Measurements from ENCODE around the gene OLIG2.

Gene OLIG2

DNA sequence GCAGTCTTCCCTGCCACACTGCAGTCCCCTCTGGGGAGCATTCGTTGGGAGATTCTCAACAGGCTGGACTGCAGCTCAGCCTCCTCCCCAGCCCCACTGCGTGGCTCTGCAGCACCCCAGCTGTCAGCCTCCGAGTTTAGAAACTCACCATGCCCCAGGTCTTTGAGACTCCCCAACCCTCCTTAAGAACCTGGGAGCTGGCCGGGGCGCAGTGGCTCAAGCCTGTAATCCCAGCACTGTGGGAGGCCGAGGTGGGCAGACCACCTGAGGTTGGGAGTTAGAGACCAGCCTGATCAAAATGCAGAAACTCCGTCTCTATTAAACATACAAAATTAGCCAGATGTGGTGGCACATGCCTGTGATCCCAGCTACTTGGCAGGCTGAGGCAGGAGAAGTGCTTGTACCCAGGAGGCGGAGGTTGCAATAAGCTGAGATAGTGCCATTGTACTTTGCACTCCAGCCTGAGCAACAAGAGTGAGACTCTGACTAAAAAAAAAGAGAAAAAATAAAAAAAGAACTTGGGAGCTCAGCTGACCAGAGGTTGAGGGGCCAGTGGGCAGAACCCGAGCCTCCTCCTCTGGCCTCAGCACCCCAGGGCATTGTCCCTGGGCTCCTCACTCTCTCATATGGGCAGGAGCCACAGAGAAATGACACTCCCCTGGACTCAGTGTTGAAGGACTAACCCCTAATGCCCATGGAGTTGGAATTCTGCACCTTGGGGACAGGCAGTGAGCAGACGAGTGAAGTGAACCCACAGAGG lies 5.6 kb downstream of the OLIG2 start:
- DNase-seq (ENCODE audit: extremely low spot score, insufficient read length, low read depth) (no peak), FAIRE-seq (no peak)

DNA sequence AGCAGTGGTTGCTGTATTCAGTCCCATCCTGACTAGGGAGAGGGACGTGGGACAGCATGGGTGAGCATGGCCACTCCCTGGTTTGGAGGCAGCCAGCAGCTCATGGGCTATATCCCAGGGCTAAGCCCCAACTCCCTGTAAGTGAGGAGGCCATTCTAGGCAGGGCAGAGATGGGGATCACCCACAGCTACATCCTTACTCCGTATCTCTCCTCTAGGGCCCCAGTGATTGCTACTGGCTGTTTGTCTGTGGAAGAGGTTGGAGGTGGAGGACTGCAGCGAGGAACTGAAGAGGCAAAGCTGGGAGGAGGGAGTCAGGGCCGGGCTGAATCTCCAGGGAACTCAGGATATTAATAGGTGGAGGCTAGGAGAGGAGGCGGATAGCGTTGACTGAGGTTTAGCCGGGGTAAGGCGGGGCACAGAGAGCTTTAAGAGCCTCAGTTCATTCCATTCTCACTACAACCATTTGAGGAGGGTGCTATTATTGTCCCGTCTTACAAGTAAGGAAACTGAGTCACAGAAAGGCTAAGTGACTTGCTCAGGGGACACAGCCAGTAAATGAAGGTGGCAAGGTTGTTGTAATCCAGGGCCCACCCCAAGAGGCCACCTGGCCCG lies 6.8 kb downstream of the OLIG2 start:
- no peak for FAIRE-seq
- DNase-seq (ENCODE audit: extremely low spot score, insufficient read length, low read depth), result no peak

DNA sequence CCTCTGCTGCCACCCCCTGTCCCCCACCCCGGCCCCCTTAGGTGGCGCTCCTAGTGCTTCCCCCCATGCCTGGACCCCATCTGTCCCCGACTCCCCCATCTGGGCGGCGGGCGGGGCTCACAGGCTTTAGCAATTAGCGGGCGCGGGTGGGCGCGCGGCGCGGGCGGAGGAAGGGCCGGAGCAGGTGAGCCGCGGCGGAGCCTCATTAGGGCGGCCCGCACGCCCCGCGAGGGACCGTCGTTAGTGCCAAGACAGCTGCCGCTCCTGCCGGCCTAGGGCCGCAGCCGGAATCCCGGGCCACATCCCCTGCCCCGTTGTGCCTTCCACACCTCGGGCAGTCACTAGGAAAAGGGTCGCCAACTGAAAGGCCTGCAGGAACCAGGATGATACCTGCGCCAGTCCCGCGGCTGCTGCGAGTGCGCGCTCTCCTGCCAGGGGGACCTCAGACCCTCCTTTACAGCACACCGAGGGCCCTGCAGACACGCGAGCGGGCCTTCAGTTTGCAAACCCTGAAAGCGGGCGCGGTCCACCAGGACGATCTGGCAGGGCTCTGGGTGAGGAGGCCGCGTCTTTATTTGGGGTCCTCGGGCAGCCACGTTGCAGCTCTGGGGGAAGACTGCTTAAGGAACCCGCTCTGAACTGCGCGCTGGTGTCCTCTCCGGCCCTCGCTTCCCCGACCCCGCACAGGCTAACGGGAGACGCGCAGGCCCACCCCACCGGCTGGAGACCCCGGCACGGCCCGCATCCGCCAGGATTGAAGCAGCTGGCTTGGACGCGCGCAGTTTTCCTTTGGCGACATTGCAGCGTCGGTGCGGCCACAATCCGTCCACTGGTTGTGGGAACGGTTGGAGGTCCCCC lies 7.6 kb downstream of the OLIG2 start:
- no peak for FAIRE-seq
- no peak for DNase-seq (ENCODE audit: extremely low spot score, insufficient read length, low read depth)

DNA sequence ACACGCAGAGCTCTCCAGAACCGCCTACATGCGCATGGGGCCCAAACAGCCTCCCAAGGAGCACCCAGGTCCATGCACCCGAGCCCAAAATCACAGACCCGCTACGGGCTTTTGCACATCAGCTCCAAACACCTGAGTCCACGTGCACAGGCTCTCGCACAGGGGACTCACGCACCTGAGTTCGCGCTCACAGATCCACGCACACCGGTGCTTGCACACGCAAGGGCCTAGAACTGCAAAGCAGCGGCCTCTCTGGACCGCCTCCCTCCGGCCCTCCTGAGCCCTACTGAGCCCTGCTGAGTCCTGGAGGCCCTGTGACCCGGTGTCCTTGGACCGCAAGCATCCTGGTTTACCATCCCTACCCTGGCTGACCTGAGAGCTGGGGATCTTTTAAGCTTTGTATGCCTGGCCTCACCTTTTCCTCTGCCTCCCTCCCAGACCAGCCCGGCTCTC lies 8.3 kb downstream of the OLIG2 start:
- DNase-seq (ENCODE audit: extremely low spot score, insufficient read length, low read depth), result no peak
- FAIRE-seq, result no peak

DNA sequence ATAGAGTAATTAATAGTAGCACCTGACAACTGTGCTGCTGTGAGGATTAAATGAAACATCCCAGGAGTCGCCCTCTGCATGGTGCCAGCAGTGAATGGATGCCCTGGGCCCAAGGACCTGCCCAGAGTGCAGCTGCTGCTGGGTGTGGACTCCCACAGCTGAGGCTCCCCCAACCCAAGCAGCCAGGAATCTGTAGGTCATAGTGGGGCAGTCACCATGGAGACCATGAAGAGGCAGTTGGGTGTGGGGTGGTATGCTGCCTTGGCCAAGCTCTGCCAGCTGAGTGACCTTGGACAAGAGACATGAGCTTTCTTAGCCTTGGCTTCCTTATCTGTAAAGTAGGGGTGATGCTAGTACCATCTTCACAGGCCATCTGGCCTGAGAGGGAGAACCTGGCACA lies 9.4 kb downstream of the OLIG2 start:
- FAIRE-seq (no peak), DNase-seq (ENCODE audit: extremely low spot score, insufficient read length, low read depth) (no peak)

DNA sequence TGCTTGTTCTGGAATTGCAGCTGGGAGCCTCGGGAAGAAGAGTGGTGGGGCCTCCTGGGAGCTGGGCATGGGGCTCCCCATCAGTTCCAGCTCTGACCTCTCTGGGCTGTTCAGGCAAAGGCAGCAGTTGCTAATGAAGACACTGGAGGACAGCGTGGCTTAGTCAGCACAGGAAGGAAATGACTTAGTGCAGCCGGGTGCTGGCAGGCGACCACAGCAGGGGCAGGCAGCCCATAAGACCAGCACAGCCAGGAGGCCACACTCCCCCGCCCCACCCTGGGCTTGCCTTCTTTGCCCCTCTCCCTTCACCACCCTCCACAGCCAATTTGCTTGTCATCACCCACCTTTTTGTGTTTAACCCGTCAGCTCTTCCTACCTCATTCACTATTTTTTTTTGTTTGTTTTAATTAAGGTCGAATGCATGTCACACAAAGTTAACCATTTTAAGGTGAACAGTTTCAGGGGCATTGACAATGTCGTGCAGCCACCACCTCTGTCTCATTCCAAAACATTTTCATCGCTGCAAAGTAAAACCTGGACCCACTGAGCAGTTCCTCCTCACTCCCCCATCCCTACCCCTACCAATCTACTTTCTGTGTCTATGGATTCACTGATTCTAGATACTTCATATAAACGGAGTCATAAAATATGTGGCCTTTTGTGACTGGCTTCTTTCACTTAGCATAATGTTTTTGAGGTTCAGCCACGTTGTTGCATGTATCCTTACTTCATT lies 10.9 kb downstream of the OLIG2 start:
- FAIRE-seq, result peak; percentile 62
- no peak for DNase-seq (ENCODE audit: extremely low spot score, insufficient read length, low read depth)

DNA sequence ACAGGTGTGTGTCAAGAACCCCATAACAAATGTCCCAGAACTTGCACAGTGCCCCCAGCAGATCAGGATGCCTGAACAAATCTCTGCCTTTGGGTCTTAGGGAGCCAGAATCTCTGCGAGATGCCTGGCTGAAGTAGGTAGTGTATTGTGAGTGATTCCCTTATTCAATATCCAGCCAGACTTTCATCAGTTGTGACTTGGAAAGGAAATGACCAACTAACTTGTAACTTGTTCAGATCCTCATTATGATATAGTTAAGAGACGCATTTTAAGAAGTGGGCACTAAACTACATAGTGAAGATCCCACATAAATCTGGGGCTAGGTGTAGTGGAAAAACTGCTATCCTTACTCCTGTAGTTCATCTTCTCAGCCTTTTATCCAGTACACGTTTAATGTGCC lies 11.8 kb downstream of the OLIG2 start:
- FAIRE-seq, result no peak
- DNase-seq (ENCODE audit: extremely low spot score, insufficient read length, low read depth), result no peak

DNA sequence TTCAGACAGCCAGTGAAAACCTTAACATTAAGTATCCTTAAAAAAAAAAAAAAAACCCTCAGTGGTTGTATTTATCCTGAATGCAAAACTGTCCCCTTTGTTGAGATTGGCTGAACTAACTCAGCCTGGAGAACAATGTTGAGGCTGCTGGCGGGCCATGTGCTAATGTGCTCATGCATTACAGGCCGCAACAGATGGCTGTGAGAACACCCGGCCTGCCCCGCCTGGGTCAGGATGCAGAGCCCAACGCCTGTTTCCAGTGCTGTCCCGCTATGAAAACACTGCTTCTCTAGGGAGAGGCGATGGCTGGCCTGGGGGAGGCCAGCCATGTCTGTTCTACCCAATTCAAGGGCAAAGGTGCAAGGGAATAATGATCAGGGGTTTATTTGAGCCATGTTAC lies 13.8 kb downstream of the OLIG2 start:
- FAIRE-seq (no peak), DNase-seq (ENCODE audit: extremely low spot score, insufficient read length, low read depth) (no peak)

DNA sequence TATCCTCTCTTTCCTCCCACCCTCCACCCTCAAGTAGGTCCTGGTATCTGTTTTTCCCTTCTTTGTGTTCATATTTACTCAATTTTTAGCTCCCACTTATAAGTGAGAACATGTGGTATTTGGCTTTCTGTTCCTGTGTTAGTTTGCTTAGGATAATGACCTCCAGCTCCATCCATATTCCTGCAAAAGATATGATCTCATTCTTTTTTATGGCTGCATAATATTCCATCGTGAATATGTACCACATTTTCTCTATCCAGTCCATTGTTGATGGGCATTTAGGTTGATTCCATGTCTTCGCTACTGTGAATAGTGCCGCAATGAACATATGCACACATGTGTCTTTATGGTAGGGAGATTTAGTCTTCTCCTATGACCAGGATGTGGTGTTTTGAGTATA lies 14.5 kb downstream of the OLIG2 start:
- FAIRE-seq (no peak), DNase-seq (ENCODE audit: extremely low spot score, insufficient read length, low read depth) (no peak)

DNA sequence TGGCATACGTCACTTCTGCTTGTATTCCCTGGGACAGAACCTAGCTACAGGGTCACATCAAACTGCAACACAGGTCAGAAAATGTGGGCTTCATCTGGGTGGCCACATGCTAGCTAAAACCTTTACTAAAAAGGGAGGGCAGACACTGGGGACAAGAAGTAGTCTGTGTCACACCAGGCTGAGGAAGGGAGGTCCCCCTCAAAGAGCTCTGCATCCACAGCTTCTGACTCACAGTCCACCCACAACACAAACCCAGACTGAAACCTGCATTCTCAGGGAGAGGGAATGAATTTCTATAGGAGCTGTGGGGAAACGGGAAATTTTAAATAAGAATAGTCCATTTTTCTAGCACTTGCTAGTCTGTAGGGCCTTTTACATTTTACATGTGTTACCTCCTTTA lies 16.2 kb downstream of the OLIG2 start:
- no peak for FAIRE-seq
- no peak for DNase-seq (ENCODE audit: extremely low spot score, insufficient read length, low read depth)

DNA sequence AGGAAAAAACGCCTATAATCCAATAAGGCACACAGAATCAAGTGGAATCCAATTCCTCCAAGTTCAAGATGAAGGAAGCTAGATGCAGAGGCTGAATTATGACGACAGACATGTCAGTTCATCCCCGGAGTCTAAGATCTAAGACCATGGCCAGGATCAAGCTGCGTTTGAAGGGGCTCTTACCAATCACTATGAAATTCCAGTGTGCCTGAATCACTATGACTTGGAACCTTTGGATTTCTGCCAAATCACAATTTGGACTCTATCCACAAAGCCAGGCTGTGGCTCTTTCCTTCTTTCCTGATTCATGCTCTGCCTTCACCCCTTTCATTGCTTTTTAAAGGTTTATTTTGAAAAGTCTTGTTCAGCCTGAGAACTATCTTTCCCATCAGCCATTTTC lies 17.1 kb downstream of the OLIG2 start:
- FAIRE-seq (no peak), DNase-seq (ENCODE audit: extremely low spot score, insufficient read length, low read depth) (no peak)

DNA sequence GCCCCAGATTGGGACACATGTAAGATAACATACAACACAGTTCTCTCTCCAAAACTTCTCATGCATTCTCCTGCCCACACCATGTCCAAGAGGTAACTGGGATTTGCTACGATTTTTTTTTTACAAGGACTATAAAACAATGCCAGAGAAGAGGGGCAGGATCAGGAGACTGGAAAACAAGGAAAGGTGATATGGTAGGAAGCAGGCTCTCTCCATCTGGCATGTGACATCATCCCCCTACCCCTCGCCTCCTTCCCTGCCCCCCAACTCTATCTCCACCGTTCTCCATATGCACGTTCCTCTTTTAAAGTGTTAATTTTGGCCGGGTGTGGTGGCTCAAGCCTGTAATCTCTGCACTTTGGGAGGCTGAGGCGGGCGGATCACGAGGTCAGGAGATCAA lies 20.7 kb downstream of the OLIG2 start:
- DNase-seq (ENCODE audit: extremely low spot score, insufficient read length, low read depth) (no peak), FAIRE-seq (no peak)

DNA sequence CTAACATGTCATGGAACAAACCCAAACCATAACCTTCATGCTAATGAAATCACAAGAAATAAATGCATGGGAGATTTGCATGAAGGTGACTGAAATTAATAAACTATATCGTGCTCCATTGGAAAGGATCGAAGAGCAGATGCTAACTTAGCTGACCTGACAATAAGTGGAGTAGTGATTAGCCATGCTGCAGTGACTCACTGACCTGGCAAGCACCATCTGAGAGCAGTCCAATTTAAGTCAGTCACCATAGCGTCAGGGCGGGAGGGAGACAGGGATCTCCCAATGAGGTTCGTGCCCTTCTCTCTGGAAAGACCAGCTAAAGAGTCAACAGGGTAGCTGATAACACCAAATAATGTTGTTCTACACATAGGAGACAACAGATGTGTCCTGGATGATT lies 21.5 kb downstream of the OLIG2 start:
- DNase-seq (ENCODE audit: extremely low spot score, insufficient read length, low read depth) (no peak), FAIRE-seq (no peak)

DNA sequence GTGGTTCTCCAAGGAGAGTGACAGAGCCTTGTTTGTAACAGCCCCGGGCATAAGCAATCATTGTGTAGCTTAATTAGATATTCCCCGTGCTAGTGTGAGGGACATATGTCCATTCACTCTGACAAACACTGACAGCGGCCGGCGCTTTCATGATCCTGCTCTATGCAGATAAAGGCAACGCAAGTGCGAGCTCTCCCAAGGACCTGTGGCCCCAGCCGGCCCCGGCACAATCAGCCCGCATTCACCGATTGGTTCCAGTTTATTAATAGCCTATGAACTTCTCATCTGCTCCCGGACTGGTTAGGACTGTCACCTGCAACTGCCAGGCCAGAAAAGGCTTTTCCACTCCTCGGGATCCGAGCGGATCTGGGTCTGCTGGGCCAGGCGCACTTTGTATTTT lies 26.2 kb downstream of the OLIG2 start:
- DNase-seq (ENCODE audit: extremely low spot score, insufficient read length, low read depth) (no peak), FAIRE-seq (no peak)

DNA sequence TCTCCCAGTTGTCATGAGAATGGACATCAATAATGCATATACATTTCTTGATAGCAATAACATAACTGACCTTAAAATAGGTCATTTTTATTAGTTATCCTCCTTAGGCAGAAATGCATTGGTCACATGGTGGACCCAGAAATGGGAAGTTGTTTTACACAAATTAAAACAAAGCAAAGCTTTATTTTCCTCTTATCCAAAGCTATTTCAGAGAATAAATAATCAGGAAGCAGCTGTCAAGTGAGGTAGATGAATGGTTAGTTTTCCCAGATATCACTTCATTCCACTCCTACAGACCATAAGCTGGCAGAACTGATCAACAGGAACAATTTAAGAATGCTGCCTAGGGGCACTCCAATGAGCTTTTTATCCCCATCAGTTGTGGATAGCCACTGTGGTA lies 28.2 kb downstream of the OLIG2 start:
- FAIRE-seq (no peak), DNase-seq (ENCODE audit: extremely low spot score, insufficient read length, low read depth) (no peak)

DNA sequence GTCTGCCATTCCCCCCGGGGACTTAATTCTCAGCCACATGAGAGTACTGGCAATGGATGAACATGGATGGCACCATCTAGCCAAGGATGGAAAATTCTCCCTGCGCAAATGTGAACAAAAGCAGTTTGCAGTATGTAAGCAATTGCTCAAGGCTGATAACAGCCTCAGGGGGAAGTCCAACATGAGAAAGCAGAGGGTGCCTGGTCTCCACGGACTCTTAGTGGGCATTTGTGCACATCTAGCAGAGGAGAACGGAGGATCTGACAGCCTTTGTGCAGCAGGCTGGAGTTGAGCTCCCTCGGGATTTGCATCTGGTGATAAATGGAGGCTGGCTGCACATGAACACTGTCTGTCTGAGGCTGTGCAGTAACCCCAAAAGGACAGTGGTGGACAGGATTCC lies 30.3 kb downstream of the OLIG2 start:
- no peak for FAIRE-seq
- DNase-seq (ENCODE audit: extremely low spot score, insufficient read length, low read depth), result no peak

DNA sequence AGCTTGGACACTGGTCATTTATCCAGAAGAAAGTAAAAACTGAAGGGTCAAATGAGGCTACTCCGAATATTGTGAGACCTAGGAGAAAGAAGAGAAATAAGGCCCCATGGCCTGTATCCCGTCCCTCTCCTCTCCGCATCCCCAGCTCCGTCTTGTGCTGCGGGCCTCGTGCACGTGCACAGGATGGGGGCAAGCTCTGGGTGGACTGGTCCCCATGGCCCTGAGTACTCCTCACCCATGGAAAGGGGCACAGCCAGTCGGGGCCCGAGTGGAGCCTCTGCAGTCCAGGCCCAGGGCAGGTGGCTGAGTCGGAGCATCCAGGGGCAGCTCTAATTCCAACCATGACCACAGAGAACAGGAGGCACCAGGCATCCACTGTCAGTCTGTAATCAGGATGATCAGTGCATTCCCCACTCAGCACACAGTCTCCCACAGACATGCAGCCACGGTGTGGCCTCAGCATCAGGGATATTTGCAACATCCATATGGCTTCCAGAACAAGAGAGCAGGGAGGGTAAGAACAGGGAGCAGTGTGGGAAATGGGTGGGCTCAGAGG lies 31.7 kb downstream of the OLIG2 start:
- DNase-seq (ENCODE audit: extremely low spot score, insufficient read length, low read depth) (no peak), FAIRE-seq (no peak)

DNA sequence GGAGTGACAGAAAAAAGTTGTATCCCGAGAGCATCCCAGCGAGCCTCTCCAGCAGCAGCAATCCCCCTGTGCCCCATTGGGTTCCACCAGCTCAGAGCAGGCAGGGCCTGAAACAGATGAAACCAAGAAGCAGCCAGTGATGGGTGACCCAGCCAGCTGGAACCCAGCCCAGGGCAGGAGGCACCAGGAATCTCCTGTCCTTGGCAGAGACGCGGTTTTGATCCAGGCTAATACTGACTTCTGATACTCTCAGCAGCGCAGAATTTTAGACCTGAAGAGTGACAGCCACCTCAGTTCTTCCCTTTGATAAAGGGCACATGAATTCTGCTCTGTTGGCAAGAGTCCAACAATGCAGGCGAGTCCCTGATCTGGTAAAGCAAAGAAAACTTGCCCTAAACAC lies 32.8 kb downstream of the OLIG2 start:
- FAIRE-seq, result no peak
- no peak for DNase-seq (ENCODE audit: extremely low spot score, insufficient read length, low read depth)

DNA sequence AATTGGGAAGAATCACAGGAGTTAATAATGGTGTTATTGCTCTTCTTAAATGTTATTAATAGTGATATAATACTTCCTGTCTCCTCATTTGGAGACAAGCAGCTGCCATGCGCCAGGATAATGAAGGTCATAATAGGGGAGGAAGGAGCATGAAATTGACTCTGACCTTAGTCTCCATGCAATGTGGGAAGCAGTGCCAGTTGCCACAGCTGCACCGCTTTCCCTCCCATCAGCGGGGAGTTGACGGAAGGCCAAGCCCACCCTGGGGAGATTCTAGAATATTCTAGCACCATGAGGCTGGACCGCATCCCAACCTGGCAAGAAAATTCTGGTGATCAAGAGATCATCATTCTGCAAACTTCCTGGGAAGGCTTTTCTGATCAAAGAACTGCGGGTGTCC lies 33.2 kb downstream of the OLIG2 start:
- FAIRE-seq (no peak), DNase-seq (ENCODE audit: extremely low spot score, insufficient read length, low read depth) (no peak)

DNA sequence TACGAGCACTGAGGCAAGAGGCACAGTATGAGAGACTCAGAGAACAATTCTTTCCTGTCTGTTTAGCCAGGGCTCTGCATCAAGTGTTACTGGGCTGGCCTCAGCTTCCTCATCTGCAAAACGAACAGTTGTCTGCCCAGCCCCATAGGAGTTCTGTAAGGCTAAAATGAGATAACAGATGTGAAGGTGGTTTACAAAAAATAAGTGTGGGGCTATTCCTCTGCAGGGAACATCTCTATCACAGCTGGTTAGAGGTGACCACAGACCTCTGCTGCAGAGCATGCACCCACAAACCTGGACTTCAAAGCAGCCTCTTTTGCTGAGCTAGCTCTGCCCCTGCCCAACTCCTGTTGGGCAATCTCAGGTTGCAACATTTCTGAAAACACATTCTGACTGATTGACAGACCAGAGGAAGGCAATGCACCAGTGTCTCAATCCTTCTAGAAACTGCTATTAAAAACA lies 33.7 kb downstream of the OLIG2 start:
- FAIRE-seq, result no peak

More for the DNA sequence above, 33.7 kb downstream of the OLIG2 start:
- no peak for DNase-seq (ENCODE audit: extremely low spot score, insufficient read length, low read depth)
